ENCODE data around the gene PLPP4. TPM values are rescaled to one million over a fixed set of nuclear protein-coding genes. Genes with fewer than 3 reads are reported as not detected.

PLPP4 gene
- total and polyA plus RNA-seq, 10 of the 15 experiments (the other 5 are each of a cell fraction or from before 2014, with no cell fraction given) = 0.08 to 3.1 (median 0.26) TPM; not detected in 3

- TF ChIP-seq RCOR1 (conservative IDR thresholded peaks at IDR 0.05; ENCODE audit: low read depth, low read length) (no peak), HDGF (IDR thresholded peaks at IDR 0.05) (no peak), POU2F2 (IDR thresholded peaks at IDR 0.05; ENCODE audit: borderline replicate concordance, low read depth, low read length) (no peak), RBBP5 (conservative IDR thresholded peaks at IDR 0.05) (no peak), TBL1XR1 (IDR thresholded peaks at IDR 0.05; ENCODE audit: low read depth, low read length) (no peak), RB1 (IDR thresholded peaks at IDR 0.05; ENCODE audit: borderline replicate concordance) (no peak), JUND (IDR thresholded peaks at IDR 0.05; ENCODE audit: low read depth, low read length) (no peak), MEF2A (IDR thresholded peaks at IDR 0.05; ENCODE audit: insufficient read depth, low read depth, low read length) (no peak), CEBPZ (IDR thresholded peaks at IDR 0.05; ENCODE audit: low read depth, low read length) (no peak)
- POLR2A ChIA-PET = interaction anchor here (0.5 kb wide), 1 partner anchor 17 kb away, joined by 7 read pairs; no protein-coding TSS in a partner anchor
- no peaks in the 10 kb centered on the region for H3K79me2 ChIP-seq (ENCODE audit: control insufficient read depth, insufficient read depth, low read length)
- intact Hi-C loops (cut with micrococcal nuclease; ENCODE audit: unreplicated experiment) (no loop called here), in situ Hi-C loops (cut with MboI) (no loop called here)
- no peak overlapping the region for H3K4me3 ChIP-seq
- no peak overlapping the region for H3K9ac ChIP-seq (ENCODE audit: control insufficient read depth, insufficient read depth, low read length)
- 18% methylated on average over 4 of the region's 4 CpGs for WGBS (ENCODE audit: insufficient coverage, insufficient replicate concordance, low lambda C conversion rate, missing lambda C conversion rate)
- RAD21 ChIA-PET (ENCODE audit: unreplicated experiment) = no interaction called here
- H3K36me3 ChIP-seq (ENCODE audit: control insufficient read depth in 2 of 2, insufficient read depth in 2 of 2, low read length in 1 of 2) = no peaks in the 10 kb centered on the region
- no peaks in the 10 kb centered on the region for H4K20me1 ChIP-seq (ENCODE audit: control insufficient read depth, insufficient read depth)
- no peaks in the 10 kb centered on the region for H3K4me1 ChIP-seq (ENCODE audit: control insufficient read depth, insufficient read depth, low read length)
- DNase-seq (ENCODE audit: low read depth, low spot score) (no peak), ATAC-seq (no peak), FAIRE-seq (no peak)
- no peak overlapping the region for H3K27ac ChIP-seq (ENCODE audit: control insufficient read depth, insufficient read depth)
- no peaks in the 10 kb centered on the region for H3K27me3 ChIP-seq (replicated peaks in 1 of 2; ENCODE audit: control insufficient read depth in 2 of 2, insufficient read depth in 2 of 2, low read length in 1 of 2)
- SMC1A ChIA-PET (ENCODE audit: uncharacterized antibody, unreplicated experiment) = no interaction called here
- no peak overlapping the region for H3K4me2 ChIP-seq (ENCODE audit: control insufficient read depth, insufficient read depth)
- BruUV-seq (replicated peaks) = no TSS peak
- no peak overlapping the region for H2AFZ ChIP-seq (ENCODE audit: control insufficient read depth, low read depth, low read length)
- no peaks in the 10 kb centered on the region; the same call in 2 of the 3 replicates for H3K9me3 ChIP-seq (replicated peaks; ENCODE audit: control insufficient read depth, insufficient read depth, low read length)
- CTCF ChIA-PET = no interaction called here
Measured at GRCh38 chr10:120541984-120542383, 85.0 kb downstream of the PLPP4 start.

Data from GM12878 (cell line).